Neuronal stem cell (in vitro differentiated cells): ENCODE results near the gene DYNLT4.

Experiments used
- DNase-seq: peaks from one replicate; pipeline ENCODE4 v3.0.0-alpha.2; 2013; ENCODE audit warnings: low spot score
- H2AFZ ChIP-seq: one replicate; pipeline ENCODE4 v1.6.1; 2013; ENCODE audit warnings: mild to moderate bottlenecking, low read length, inconsistent platforms
- H2AK5ac ChIP-seq: 2 replicates; pipeline ENCODE4 v1.6.1; 2013; ENCODE audit warnings: low read depth, mild to moderate bottlenecking, inconsistent platforms, low read length, moderate library complexity, mixed read lengths
- H2BK120ac ChIP-seq: 2 replicates; pipeline ENCODE4 v1.6.1; 2013; ENCODE audit warnings: low read depth, mild to moderate bottlenecking, inconsistent platforms, low read length, moderate library complexity, mixed read lengths
- H2BK12ac ChIP-seq: one replicate; pipeline ENCODE4 v1.6.1; 2013; ENCODE audit warnings: low read length, inconsistent platforms
- H2BK15ac ChIP-seq: 2 replicates; pipeline ENCODE4 v1.6.1; 2013; ENCODE audit warnings: mild to moderate bottlenecking, low read length, inconsistent platforms, mixed read lengths
- H2BK5ac ChIP-seq: one replicate; pipeline ENCODE4 v1.6.1; 2013; ENCODE audit warnings: inconsistent platforms, mild to moderate bottlenecking, low read length, moderate library complexity
- H3K14ac ChIP-seq: one replicate; pipeline ENCODE4 v1.6.1; 2013; ENCODE audit warnings: low read length, inconsistent platforms
- H3K18ac ChIP-seq: 2 replicates; pipeline ENCODE4 v1.6.1; 2013; ENCODE audit warnings: low read length, inconsistent platforms
- H3K23ac ChIP-seq: 2 replicates; pipeline ENCODE4 v1.6.1; 2013; ENCODE audit warnings: low read depth, mild to moderate bottlenecking, mixed read lengths, low read length, inconsistent platforms; ENCODE audit not compliant: poor library complexity
- H3K27ac ChIP-seq: replicated peaks from 3 replicates; pipeline ENCODE4 v1.5.1; 2013; ENCODE audit warnings: low read length, inconsistent platforms
- H3K27me3 ChIP-seq, 3 experiments: 2 replicates each; pipeline ENCODE4 v1.6.1; 2013; ENCODE audit warnings: low read length in 3 of 3, mild to moderate bottlenecking in 2 of 3, inconsistent platforms in 1 of 3, low read depth in 1 of 3, mixed read lengths in 1 of 3, moderate library complexity in 1 of 3; ENCODE audit not compliant: control insufficient read depth in 3 of 3, insufficient read depth in 3 of 3
- H3K36me3 ChIP-seq, 2 donors: replicated peaks in 1 of 2; 2 replicates each; pipeline ENCODE4 v1.6.1; 2013; ENCODE audit warnings: low read length in 2 of 2; ENCODE audit not compliant: control insufficient read depth in 2 of 2, insufficient read depth in 2 of 2
- H3K4ac ChIP-seq: 2 replicates; pipeline ENCODE4 v1.6.1; 2013; ENCODE audit warnings: inconsistent platforms, mild to moderate bottlenecking, low read length, moderate library complexity
- H3K4me1 ChIP-seq, 2 donors: 1 replicate in 1 of 2; 2 replicates in 1 of 2; pipeline ENCODE4 v1.6.1; 2013; ENCODE audit warnings: low read length in 2 of 2, low read depth in 1 of 2; ENCODE audit not compliant: control insufficient read depth in 2 of 2, insufficient read depth in 1 of 2
- H3K4me2 ChIP-seq: one replicate; pipeline ENCODE4 v1.6.1; 2013; ENCODE audit warnings: mild to moderate bottlenecking, low read length, inconsistent platforms; ENCODE audit not compliant: insufficient read depth, poor library complexity, severe bottlenecking
- H3K4me3 ChIP-seq, 2 donors: 2 replicates each; pipeline ENCODE4 v1.5.1; 2013; ENCODE audit warnings: low read length in 2 of 2, mild to moderate bottlenecking in 2 of 2, inconsistent platforms in 1 of 2, moderate library complexity in 1 of 2
- H3K79me1 ChIP-seq: one replicate; pipeline ENCODE4 v1.6.1; 2013; ENCODE audit warnings: low read depth, mild to moderate bottlenecking, inconsistent platforms, low read length, moderate library complexity
- H3K9ac ChIP-seq: one replicate; pipeline ENCODE4 v1.6.1; 2013; ENCODE audit warnings: mild to moderate bottlenecking, low read depth, low read length, inconsistent platforms; ENCODE audit not compliant: poor library complexity
- H3K9me3 ChIP-seq, 2 donors: replicated peaks in 1 of 2; 2 replicates each; pipeline versions ENCODE3 to v1.6.1; 2013; ENCODE audit warnings: low read length in 2 of 2, mild to moderate bottlenecking in 2 of 2, inconsistent platforms in 1 of 2, low read depth in 1 of 2, mixed read lengths in 1 of 2, moderate library complexity in 1 of 2; ENCODE audit not compliant: control insufficient read depth in 2 of 2, insufficient read depth in 1 of 2
- H4K8ac ChIP-seq: one replicate; pipeline ENCODE4 v1.6.1; 2013; ENCODE audit warnings: low read depth, mild to moderate bottlenecking, inconsistent platforms, low read length, moderate library complexity
- H4K91ac ChIP-seq: one replicate; pipeline ENCODE4 v1.6.1; 2013; ENCODE audit warnings: low read length, low read depth, mild to moderate bottlenecking, inconsistent platforms; ENCODE audit not compliant: poor library complexity
- WGBS, 2 donors: extraction: QIAGEN DNeasy Blood & Tissue Kit; methylation state at CpG; one replicate each; pipeline ENCODE4 v1.1.7; 2013; ENCODE audit warnings: missing lambda C conversion rate in 2 of 2, mixed read lengths in 1 of 2; ENCODE audit not compliant: insufficient read length in 2 of 2, insufficient replicate concordance in 1 of 2; ENCODE audit errors: extremely low coverage in 2 of 2; 5-methylcytosine and 5-hydroxymethylcytosine counted together

The DYNLT4 gene

DNA sequence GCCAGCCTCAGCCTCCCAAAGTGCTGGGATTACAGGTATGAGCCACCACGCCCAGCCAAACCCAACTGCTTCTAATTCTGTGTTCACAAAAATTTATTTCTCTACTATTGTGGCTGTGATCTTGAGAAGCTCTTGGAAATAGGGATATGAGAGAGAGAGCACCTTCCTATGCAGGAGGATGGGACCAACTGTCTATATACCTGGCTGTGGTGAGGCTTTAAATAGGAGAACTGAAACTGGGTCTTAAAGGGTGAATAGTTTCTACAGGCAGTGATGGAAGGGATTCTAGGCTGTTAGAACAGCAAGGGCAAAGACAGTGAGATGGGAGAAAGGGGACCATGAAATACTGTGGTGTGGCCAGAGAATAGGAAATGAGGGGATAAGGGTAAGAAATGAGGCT, 44.2 kb upstream of the DYNLT4 start:
- Histone ChIP-seq H3K14ac (no peak overlapping the region), H2AFZ (no peak overlapping the region), H2BK12ac (no peak overlapping the region), H3K27ac (no peak overlapping the region), H2BK120ac (no peak overlapping the region), H3K4ac (no peak overlapping the region), H3K23ac (no peak overlapping the region), H3K18ac (no peak overlapping the region), H3K36me3 (peaks cover 0 to 6% of the 10 kb centered on the region in 2 donors), H4K91ac (no peak overlapping the region), H4K8ac (no peak overlapping the region), H3K4me3 (no peak overlapping the region), H3K4me1 (peaks cover 0 to 7% of the 10 kb centered on the region in 2 donors), H3K4me2 (no peak overlapping the region), H3K27me3 (no peaks in the 10 kb centered on the region), H2BK15ac (no peak overlapping the region), H3K9ac (no peak overlapping the region), H2AK5ac (no peak overlapping the region), H3K79me1 (no peaks in the 10 kb centered on the region), H2BK5ac (no peak overlapping the region), H3K9me3 (peaks cover 0 to 2% of the 10 kb centered on the region in 2 donors)
- WGBS, 2 donors = no CpG with 5 or more reads among the region's 1 CpG
- DNase-seq = no peak

DNA sequence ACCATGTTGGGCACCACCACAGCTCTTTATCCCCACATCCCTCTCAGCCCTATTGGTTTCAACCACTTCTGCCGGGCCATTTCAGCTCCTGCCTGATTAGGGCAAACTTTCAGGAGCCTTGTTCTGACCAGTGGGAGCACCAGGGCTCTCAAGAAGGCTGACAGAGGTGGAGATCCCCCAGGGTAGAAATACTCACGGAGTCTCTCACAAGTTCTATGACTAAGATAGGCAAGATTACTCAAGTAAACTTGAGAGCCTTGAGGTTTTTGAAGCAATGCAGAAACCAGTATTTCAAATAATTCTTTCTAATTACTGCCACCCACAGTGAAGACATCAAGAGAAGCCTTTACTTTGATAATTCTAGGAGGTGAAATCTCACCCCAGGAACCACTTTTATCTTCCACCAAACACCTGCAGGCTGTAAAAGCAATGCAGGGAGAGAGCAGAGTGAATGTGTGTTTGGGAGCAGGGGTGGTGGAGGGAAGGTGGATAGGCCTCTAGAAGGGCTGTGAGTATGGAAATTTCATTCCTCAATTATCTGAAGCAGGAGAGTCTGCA, 42.5 kb upstream of the DYNLT4 start:
- DNase-seq = no peak
- H3K4me3 ChIP-seq = no peak overlapping the region
- H3K36me3 ChIP-seq = no peaks in the 10 kb centered on the region
- no peak overlapping the region for H2BK15ac ChIP-seq
- no peak overlapping the region for H3K4me2 ChIP-seq
- H3K9me3 ChIP-seq = peaks cover 0 to 2% of the 10 kb centered on the region in 2 donors
- H2BK5ac ChIP-seq = no peak overlapping the region
- H2AFZ ChIP-seq = no peak overlapping the region
- no peak overlapping the region for H3K9ac ChIP-seq
- no peak overlapping the region for H4K8ac ChIP-seq
- no peak overlapping the region for H4K91ac ChIP-seq
- H2BK120ac ChIP-seq = no peak overlapping the region
- H2BK12ac ChIP-seq = no peak overlapping the region
- no peak overlapping the region for H3K27ac ChIP-seq
- no peak overlapping the region for H3K23ac ChIP-seq
- no peak overlapping the region for H2AK5ac ChIP-seq
- no peak overlapping the region for H3K4ac ChIP-seq
- peaks cover 0 to 7% of the 10 kb centered on the region in 2 donors for H3K4me1 ChIP-seq
- H3K27me3 ChIP-seq = no peaks in the 10 kb centered on the region
- no peak overlapping the region for H3K14ac ChIP-seq
- no peak overlapping the region for H3K18ac ChIP-seq
- H3K79me1 ChIP-seq = no peaks in the 10 kb centered on the region
- WGBS, 2 donors = no CpG with 5 or more reads among the region's 2 CpGs

DNA sequence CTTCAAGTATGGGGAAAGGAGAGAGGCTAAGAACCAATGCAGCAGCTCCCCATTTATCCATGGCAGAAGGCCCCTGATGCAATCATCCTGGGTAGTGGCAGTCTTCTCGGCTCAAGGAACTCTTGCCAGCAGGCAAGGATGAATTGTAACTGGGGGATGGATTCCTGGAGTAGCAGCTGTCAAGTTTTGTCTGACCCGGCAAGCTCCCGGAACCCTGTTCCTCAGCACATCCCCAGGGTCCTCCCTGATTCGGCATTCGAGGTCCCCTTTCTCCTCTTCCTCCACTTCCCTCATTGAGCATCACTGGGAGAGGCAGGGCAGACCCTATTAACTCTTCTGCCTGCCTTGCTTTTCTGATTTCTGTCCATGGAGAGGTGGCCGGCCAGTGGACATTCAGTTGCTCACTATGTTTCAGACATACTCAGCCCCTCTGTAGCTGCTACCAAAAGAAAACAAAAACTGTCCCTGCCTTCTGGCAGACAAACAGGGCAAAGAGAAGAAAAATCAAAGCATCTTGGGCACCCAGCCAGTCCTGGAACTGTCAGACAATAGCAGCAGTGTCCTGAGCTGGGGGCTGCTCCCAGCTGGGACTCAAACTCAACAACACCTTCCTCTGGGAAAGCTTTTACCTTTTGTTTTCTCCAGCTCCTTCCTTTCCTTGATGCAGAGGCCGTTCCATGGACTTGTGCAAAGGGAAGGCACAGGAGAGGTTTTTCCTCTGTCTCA, 41.5 kb upstream of the DYNLT4 start:
- Histone ChIP-seq H4K8ac (no peak overlapping the region), H2BK15ac (no peak overlapping the region), H2AK5ac (no peak overlapping the region), H3K27ac (no peak overlapping the region), H2BK120ac (no peak overlapping the region), H3K4me1 (peaks cover 2 to 7% of the 10 kb centered on the region in 2 donors), H2BK5ac (no peak overlapping the region), H3K4me2 (no peak overlapping the region), H2BK12ac (no peak overlapping the region), H3K36me3 (no peaks in the 10 kb centered on the region), H3K79me1 (no peaks in the 10 kb centered on the region), H3K4me3 (no peak overlapping the region), H3K9ac (no peak overlapping the region), H3K14ac (no peak overlapping the region), H3K23ac (no peak overlapping the region), H4K91ac (no peak overlapping the region), H3K27me3 (no peaks in the 10 kb centered on the region), H3K18ac (no peak overlapping the region), H3K9me3 (peaks cover 0 to 2% of the 10 kb centered on the region in 2 donors), H2AFZ (no peak overlapping the region), H3K4ac (no peak overlapping the region)
- no CpG with 5 or more reads among the region's 7 CpGs for WGBS, 2 donors
- no peak for DNase-seq

DNA sequence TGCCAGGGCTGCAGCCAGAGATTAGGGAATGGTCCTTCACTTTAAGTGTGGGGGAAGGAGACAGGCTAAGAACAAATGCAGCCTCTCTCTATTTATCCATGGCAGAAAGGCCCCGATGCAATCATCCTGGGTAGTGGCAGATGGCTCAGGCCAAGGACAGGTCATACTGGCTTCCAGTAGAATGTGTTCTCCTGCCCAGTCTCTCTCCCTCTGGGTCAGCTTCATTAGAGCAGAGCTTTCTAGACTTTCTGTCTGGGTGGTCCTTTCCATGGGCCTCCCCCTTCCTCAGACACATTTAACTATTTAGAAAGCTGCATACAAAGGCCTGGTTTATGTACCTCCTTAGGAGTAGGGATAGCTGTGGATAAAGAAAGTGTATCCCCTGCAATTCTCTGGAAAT, 40.7 kb upstream of the DYNLT4 start:
- Histone ChIP-seq H2AFZ (no peak overlapping the region), H3K9ac (no peak overlapping the region), H3K4me3 (no peak overlapping the region), H3K4ac (no peak overlapping the region), H2BK5ac (no peak overlapping the region), H3K27me3 (no peaks in the 10 kb centered on the region), H4K8ac (no peak overlapping the region), H2BK120ac (no peak overlapping the region), H4K91ac (no peak overlapping the region), H3K4me1 (peaks cover 4 to 7% of the 10 kb centered on the region in 2 donors), H3K27ac (no peak overlapping the region), H3K23ac (no peak overlapping the region), H3K9me3 (peaks cover 0 to 2% of the 10 kb centered on the region in 2 donors), H3K36me3 (no peaks in the 10 kb centered on the region), H2BK12ac (no peak overlapping the region), H3K18ac (no peak overlapping the region), H2BK15ac (no peak overlapping the region), H3K79me1 (no peaks in the 10 kb centered on the region), H2AK5ac (no peak overlapping the region), H3K4me2 (no peak overlapping the region), H3K14ac (no peak overlapping the region)
- DNase-seq = no peak
- no CpG with 5 or more reads among the region's 1 CpG for WGBS, 2 donors
